Testis (tissue), 3 donors: Measurements from ENCODE around the gene ACACA. TPM values are rescaled to one million over a fixed set of nuclear protein-coding genes. Genes with fewer than 3 reads are reported as not detected.

ENCODE experiments used
- DNase-seq: peaks from one replicate; pipeline ENCODE4 v3.0.0-alpha.2; 2019
- H3K27ac ChIP-seq, 2 donors: fragments of 200-600 bp; sonication (generic); one replicate each; pipeline ENCODE4 v1.5.1; 2019
- H3K27me3 ChIP-seq: fragments of 200-600 bp; sonication (generic); one replicate; pipeline ENCODE4 v1.5.1; 2019
- H3K36me3 ChIP-seq: fragments of 200-600 bp; sonication (generic); one replicate; pipeline ENCODE4 v1.5.1; 2017; ENCODE audit warnings: low read depth; ENCODE audit errors: missing control alignments
- H3K4me1 ChIP-seq: fragments of 200-600 bp; sonication (generic); one replicate; pipeline ENCODE4 v1.5.1; 2019
- H3K4me3 ChIP-seq, 2 donors: fragments of 200-600 bp; sonication (generic); one replicate each; pipeline ENCODE4 v1.5.1; 2017 to 2019
- H3K9me3 ChIP-seq: fragments of 200-600 bp; sonication (generic); one replicate; pipeline ENCODE4 v1.5.1; 2017
- CTCF ChIP-seq, 3 experiments: fragments of 450-650 bp in 2 of 3; fragments of 200-600 bp in 1 of 3; sonication (generic) in 1 of 3; IDR thresholded peaks; one replicate each; pipeline ENCODE4 v1.5.1; 2016 to 2019; ENCODE audit warnings: antibody characterized with exemption in 3 of 3, mild to moderate bottlenecking in 2 of 3, moderate library complexity in 1 of 3
- POLR2A ChIP-seq: fragments of 450-650 bp; IDR thresholded peaks from one replicate; pipeline ENCODE4 v1.6.1; 2017; ENCODE audit warnings: antibody characterized with exemption, mild to moderate bottlenecking, moderate library complexity
- WGBS, 2 donors: methylation state at CpG; one replicate each; pipeline ENCODE4 v1.1.5; 2018; 5-methylcytosine and 5-hydroxymethylcytosine counted together
- intact Hi-C: fragments of 100-400 bp; cut with DNase I; formaldehyde crosslinking; loops from one replicate; pipeline ENCODE4 v1.15.1; 2023; ENCODE audit warnings: low total_unique reads
- polyA plus RNA-seq: library from polyadenylated mRNA; stranded (reverse); fragments of 350-450 nt; fragmentation: Illumina TruSeq; extraction: RNeasy Lipid Tissue Mini Kit (QIAGEN cat#74804); gene quantifications from one replicate; pipeline ENCODE4 v1.2.3, GENCODE V29; 2014; ENCODE audit warnings: low read depth, low replicate concordance; ENCODE audit not compliant: insufficient read depth
- total RNA-seq, 2 donors: library from RNA; depleted of rRNA; stranded (reverse); fragments of >200 nt; gene quantifications; one replicate each; pipeline ENCODE4 v1.2.3, GENCODE V29; 2016

The ACACA gene
- total and polyA plus RNA-seq, 3 donors from 2014 or later = 43.4 to 65.0 (median 56.0) TPM

GRCh38 chr17:37344519-37344918 lies 62.1 kb downstream of the ACACA start:
- H3K9me3 ChIP-seq = no peaks in the 10 kb centered on the region
- TF ChIP-seq CTCF (IDR thresholded peaks at IDR 0.05) (no peak), POLR2A (no peak)
- WGBS, 2 donors = 93 to 96% methylated on average over 4 of the region's 4 CpGs
- no peak for DNase-seq
- no peaks in the 10 kb centered on the region for H3K27me3 ChIP-seq
- intact Hi-C loops = no loop called here
- no peak overlapping the region for H3K27ac ChIP-seq
- no peaks in the 10 kb centered on the region for H3K36me3 ChIP-seq
- no peak overlapping the region for H3K4me3 ChIP-seq
- H3K4me1 ChIP-seq = no peaks in the 10 kb centered on the region

GRCh38 chr17:37342589-37342988 lies 64.0 kb downstream of the ACACA start:
- no peaks in the 10 kb centered on the region for H3K27me3 ChIP-seq
- H3K36me3 ChIP-seq = no peaks in the 10 kb centered on the region
- no peaks in the 10 kb centered on the region for H3K4me1 ChIP-seq
- no peak overlapping the region for H3K27ac ChIP-seq
- intact Hi-C loops = no loop called here
- no peak overlapping the region for H3K4me3 ChIP-seq
- WGBS, 2 donors = 40 to 51% methylated on average over 2 of the region's 2 CpGs
- H3K9me3 ChIP-seq = no peaks in the 10 kb centered on the region
- DNase-seq = no peak
- TF ChIP-seq CTCF (IDR thresholded peaks at IDR 0.05) (no peak), POLR2A (no peak)

DNA sequence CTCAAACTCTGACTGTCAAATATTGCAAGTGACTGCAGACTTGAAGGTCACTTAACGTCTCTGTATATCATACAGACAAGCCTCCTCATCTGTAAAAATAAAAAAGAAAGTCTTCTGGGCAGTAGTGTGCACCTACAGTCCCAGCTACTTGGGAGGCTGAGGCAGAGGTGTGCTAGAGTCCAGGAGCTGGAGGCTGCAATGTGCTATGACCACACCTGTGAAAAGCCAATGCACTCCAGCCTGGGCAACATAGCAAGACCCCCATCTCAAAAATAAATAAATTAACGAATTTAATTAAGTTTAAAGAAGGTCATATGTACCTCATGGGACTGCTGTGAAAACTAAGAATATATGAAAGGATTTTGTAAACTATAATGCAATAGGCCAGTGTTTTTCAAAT lies 65.8 kb downstream of the ACACA start:
- H3K9me3 ChIP-seq = no peaks in the 10 kb centered on the region
- H3K27ac ChIP-seq = no peak overlapping the region
- no peak overlapping the region for H3K4me3 ChIP-seq
- TF ChIP-seq POLR2A = no peak
- no peak for TF ChIP-seq CTCF (IDR thresholded peaks at IDR 0.05)
- DNase-seq = no peak
- intact Hi-C loops = no loop called here
- WGBS, 2 donors = 78 to 83% methylated on average over 2 of the region's 2 CpGs
- no peaks in the 10 kb centered on the region for H3K27me3 ChIP-seq
- no peaks in the 10 kb centered on the region for H3K4me1 ChIP-seq
- H3K36me3 ChIP-seq = no peaks in the 10 kb centered on the region

GRCh38 chr17:37339321-37339720 lies 67.3 kb downstream of the ACACA start:
- TF ChIP-seq POLR2A = no peak
- TF ChIP-seq CTCF (IDR thresholded peaks at IDR 0.05) = no peak
- Histone ChIP-seq H3K9me3 (no peaks in the 10 kb centered on the region), H3K4me1 (no peaks in the 10 kb centered on the region), H3K4me3 (no peak overlapping the region), H3K27ac (no peak overlapping the region), H3K36me3 (no peaks in the 10 kb centered on the region), H3K27me3 (no peaks in the 10 kb centered on the region)
- intact Hi-C loops = no loop called here
- WGBS, 2 donors = 60 to 73% methylated on average over 3 of the region's 3 CpGs
- no peak for DNase-seq

- Histone ChIP-seq H3K27me3 (no peaks in the 10 kb centered on the region), H3K27ac (no peak overlapping the region), H3K4me3 (no peak overlapping the region), H3K9me3 (no peaks in the 10 kb centered on the region), H3K36me3 (no peaks in the 10 kb centered on the region), H3K4me1 (no peaks in the 10 kb centered on the region)
- DNase-seq = no peak
- WGBS, 2 donors = 92% methylated on average over 3 of the region's 3 CpGs
- intact Hi-C loops = no loop called here
- no peak for TF ChIP-seq CTCF (IDR thresholded peaks at IDR 0.05)
- TF ChIP-seq POLR2A = no peak
Measured at GRCh38 chr17:37338847-37339246, 67.8 kb downstream of the ACACA start.
